Ovary (tissue), 9 donors: ENCODE data around the gene KRT78. TPM values are rescaled to one million over a fixed set of nuclear protein-coding genes. Genes with fewer than 3 reads are reported as not detected.

Source experiments
- DNase-seq, 5 donors: peaks; one replicate each; pipeline ENCODE4 v3.0.0-alpha.2; 2019 to 2020
- H3K27ac ChIP-seq, 2 donors: fragments of 200-600 bp; one replicate each; pipeline versions ENCODE4 v1.5.1 to v1.8.0; 2019 to 2022
- H3K27me3 ChIP-seq: fragments of 200-600 bp; one replicate; pipeline ENCODE4 v1.8.0; 2022
- H3K36me3 ChIP-seq: fragments of 200-600 bp; sonication (generic); one replicate; pipeline ENCODE4 v1.5.1; 2019
- H3K4me1 ChIP-seq: one replicate; pipeline ENCODE4 v1.8.1; 2013; ENCODE audit warnings: mild to moderate bottlenecking, moderate library complexity; ENCODE audit not compliant: insufficient read depth
- H3K4me3 ChIP-seq: fragments of 200-600 bp; sonication (generic); one replicate; pipeline ENCODE4 v1.5.1; 2017
- H3K9me3 ChIP-seq, 2 donors: fragments of 200-600 bp in 1 of 2; sonication (generic) in 1 of 2; one replicate each; pipeline versions ENCODE4 v1.5.1 to v1.8.1; 2013 to 2019; ENCODE audit warnings: mild to moderate bottlenecking in 1 of 2, moderate library complexity in 1 of 2
- CTCF ChIP-seq, 3 donors: fragments of 450-650 bp in 2 of 3; fragments of 200-600 bp in 1 of 3; IDR thresholded peaks; one replicate each; pipeline versions ENCODE4 v1.5.1 to v1.8.0; 2016 to 2022; ENCODE audit warnings: antibody characterized with exemption in 3 of 3, mild to moderate bottlenecking in 1 of 3
- EP300 ChIP-seq: sonication (generic); formaldehyde crosslinking; IDR thresholded peaks from one replicate; pipeline ENCODE4 v1.6.1; 2017; ENCODE audit warnings: antibody characterized with exemption
- POLR2A ChIP-seq: fragments of 450-650 bp; IDR thresholded peaks from one replicate; pipeline ENCODE4 v1.6.1; 2017; ENCODE audit warnings: antibody characterized with exemption, mild to moderate bottlenecking, moderate library complexity
- WGBS, 3 donors: extraction: QIAGEN DNeasy Blood & Tissue Kit in 1 of 3; methylation state at CpG; one replicate each; pipeline versions ENCODE4 v1.1.5 to v1.1.7; 2013 to 2017; 5-methylcytosine and 5-hydroxymethylcytosine counted together
- intact Hi-C, 4 donors: fragments of 100-400 bp; cut with DNase I; formaldehyde crosslinking; loops; one replicate each; pipeline versions ENCODE4 v1.11.0 to v1.15.1; 2022 to 2023
- polyA plus RNA-seq, 2 donors: library from polyadenylated mRNA; stranded (reverse); fragments of 200-250 nt in 1 of 2; fragments of 350-450 nt in 1 of 2; fragmentation: Illumina TruSeq in 1 of 2; extraction: RNeasy Lipid Tissue Mini Kit (QIAGEN cat#74804) in 1 of 2; gene quantifications; one replicate each; pipeline ENCODE4 v1.2.3, GENCODE V29; 2013 to 2014
- total RNA-seq, 7 donors: library from RNA; depleted of rRNA in 2 of 7; stranded (reverse); fragments of >200 nt in 2 of 7; fragmentation: NEBNext Ultra II Directional in 3 of 7; extraction: Animal tissue kit (Norgen Biotek cat#: 25700) in 3 of 7; gene quantifications; one replicate each; pipeline versions ENCODE4 v1.1.0 to v1.2.4, GENCODE V29; 2016 to 2023
- donor health status: DM: no; HTN: no; CAD: no; lungs with moderate emphysema.
- donor health status: DM: no; HTN: no; CAD: no.
- donor health status: Bipolar disorder and iron deficiency.
- donor health status: DM: yes; HTN: yes; CAD: no.
- donor health status: DM: no; HTN: no; CAD: no.
- donor health status: DM: yes; HTN: yes; CAD: no.

Gene KRT78
- total and polyA plus RNA-seq, 9 donors = 0.46 TPM; not detected in 8

- DNase-seq = no peak
- H3K4me1 ChIP-seq = peaks cover 4% of the 10 kb centered on the region
- no peak overlapping the region for H3K4me3 ChIP-seq
- TF ChIP-seq CTCF (IDR thresholded peaks at IDR 0.05) (no peak), POLR2A (no peak), EP300 (no peak)
- 91 to 97% (median 93%) methylated on average over 5 of the region's 5 CpGs for WGBS, 3 donors
- intact Hi-C loops = loop anchor here in 1 of 4 donors (10.0 kb wide), 1 partner anchor 482 kb away; the partner anchor contains the start of gene KRT84
- no peaks in the 10 kb centered on the region for H3K27me3 ChIP-seq
- no peak overlapping the region for H3K27ac ChIP-seq
- no peaks in the 10 kb centered on the region for H3K9me3 ChIP-seq
- H3K36me3 ChIP-seq = no peaks in the 10 kb centered on the region
These were observed 18.4 kb upstream of the KRT78 start for GRCh38 chr12:52867152-52867551.

GRCh38 chr12:52865090-52865944 lies 16.5 kb upstream of the KRT78 start:
- Histone ChIP-seq H3K27ac (no peak overlapping the region), H3K4me1 (no peaks in the 10 kb centered on the region), H3K27me3 (no peaks in the 10 kb centered on the region), H3K4me3 (no peak overlapping the region), H3K36me3 (no peaks in the 10 kb centered on the region), H3K9me3 (no peaks in the 10 kb centered on the region)
- WGBS, 3 donors = 45 to 53% (median 48%) methylated on average over 10 of the region's 10 CpGs
- intact Hi-C loops = loop anchor here in 1 of 4 donors (10.0 kb wide), 1 partner anchor 481 kb away; the partner anchor contains the start of gene KRT84
- DNase-seq = peak in 3 of 5 donors; percentile 41 to 67 (median 45)
- TF ChIP-seq CTCF (IDR thresholded peaks at IDR 0.05) = peak in 1 of 3 donors; percentile 35
- TF ChIP-seq EP300 = no peak

DNA sequence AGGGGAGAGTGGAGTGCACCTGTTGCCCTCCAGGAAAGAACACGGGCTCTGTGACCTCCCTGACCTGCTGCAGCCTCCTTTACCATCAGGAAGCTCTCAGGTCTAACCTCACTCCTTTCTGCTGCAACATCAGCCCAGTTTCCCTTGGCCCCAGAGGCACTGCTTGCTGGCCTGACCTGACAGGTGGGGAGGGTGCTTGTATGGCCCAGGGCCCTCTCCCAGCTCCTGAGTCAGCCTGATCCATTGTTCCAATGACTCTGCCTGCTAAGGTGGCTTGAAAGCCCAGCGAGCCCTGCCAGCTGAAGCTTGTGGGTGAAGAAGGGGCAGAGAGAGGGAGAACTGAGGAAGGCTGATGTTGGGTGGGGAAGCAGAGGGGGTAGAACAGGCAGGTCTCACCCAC lies 13.2 kb upstream of the KRT78 start:
- Histone ChIP-seq H3K4me3 (no peak overlapping the region), H3K27me3 (no peaks in the 10 kb centered on the region), H3K27ac (no peak overlapping the region), H3K9me3 (no peaks in the 10 kb centered on the region), H3K4me1 (no peaks in the 10 kb centered on the region), H3K36me3 (no peaks in the 10 kb centered on the region)
- intact Hi-C loops = loop anchor here in 1 of 4 donors (10.0 kb wide), 1 partner anchor 477 kb away; the partner anchor contains the start of gene KRT84
- TF ChIP-seq CTCF (IDR thresholded peaks at IDR 0.05) = no peak
- no peak for TF ChIP-seq EP300
- no peak for DNase-seq
- WGBS, 3 donors = 54 to 60% (median 56%) methylated on average over 2 of the region's 2 CpGs

- WGBS, 3 donors = 87 to 90% (median 88%) methylated on average over 7 of the region's 7 CpGs
- TF ChIP-seq CTCF (IDR thresholded peaks at IDR 0.05) (no peak), EP300 (no peak), POLR2A (no peak)
- H3K4me3 ChIP-seq = no peak overlapping the region
- H3K4me1 ChIP-seq = no peaks in the 10 kb centered on the region
- H3K27ac ChIP-seq = no peak overlapping the region
- no peaks in the 10 kb centered on the region for H3K27me3 ChIP-seq
- intact Hi-C loops = loop anchor here in 2 of 4 donors (1.0 to 10.0 kb wide), 2 partner anchors 55 to 477 kb away; partner anchors contain the start of gene KRT84 (in 1 of the 2)
- no peak for DNase-seq
- H3K36me3 ChIP-seq = no peaks in the 10 kb centered on the region
- no peaks in the 10 kb centered on the region for H3K9me3 ChIP-seq
These were observed 12.7 kb upstream of the KRT78 start for GRCh38 chr12:52861511-52861910.
